PC-3 (cell line): ENCODE results near the gene APBA2. TPM values are rescaled to one million over a fixed set of nuclear protein-coding genes. Genes with fewer than 3 reads are reported as not detected.

Experiments
- ATAC-seq: fragments of 200-7000 bp; cut with Tn5 transposase; 2 replicates; pipeline ENCODE4 v1.9.1; 2020; ENCODE audit warnings: mild to moderate bottlenecking, moderate library complexity
- BruUV-seq: library from RNA; stranded (reverse); fragments of 400-500 nt; replicated peaks from 2 replicates; lab custom pipeline; 2021; lab: Mats Ljungman, UMichigan
- CTCF ChIA-PET: fragments of 300-600 bp; sonication (Branson Sonifier 250); formaldehyde crosslinking; loops from one replicate; lab custom pipeline; 2022; ENCODE audit warnings: antibody characterized with exemption; lab: Charles Lee
- POLR2A ChIA-PET: fragments of 300-600 bp; sonication (Branson Sonifier 250); formaldehyde crosslinking; loops from one replicate; lab custom pipeline; 2022; ENCODE audit warnings: antibody characterized with exemption; ENCODE audit not compliant: unreplicated experiment; lab: Charles Lee
- DNase-seq: peaks from one replicate; pipeline ENCODE4 v3.0.0-alpha.2; 2015
- H2AFZ ChIP-seq: fragments of 300-600 bp; sonication (generic); 2 replicates; pipeline ENCODE4 v1.6.0; 2016; ENCODE audit warnings: antibody characterized with exemption, low read length
- H3F3A ChIP-seq: fragments of 300-600 bp; sonication (generic); one replicate; pipeline ENCODE4 v1.6.0; 2017; ENCODE audit warnings: antibody characterized with exemption, low read length, control low read depth, mild to moderate bottlenecking; ENCODE audit not compliant: unreplicated experiment
- H3K27ac ChIP-seq: fragments of 300-600 bp; sonication (generic); 2 replicates; pipeline ENCODE4 v1.5.1; 2016; ENCODE audit warnings: mild to moderate bottlenecking, low read length
- H3K27me3 ChIP-seq: fragments of 300-600 bp; sonication (generic); 2 replicates; pipeline ENCODE4 v1.6.1; 2016; ENCODE audit warnings: low read length, mixed read lengths
- H3K36me3 ChIP-seq: fragments of 300-600 bp; sonication (generic); 2 replicates; pipeline ENCODE4 v1.6.1; 2016; ENCODE audit warnings: low read depth, mixed run types, low read length, mixed read lengths
- H3K4me1 ChIP-seq: fragments of 300-600 bp; sonication (generic); 2 replicates; pipeline ENCODE4 v1.5.1; 2016; ENCODE audit warnings: low read length; ENCODE audit not compliant: insufficient read depth
- H3K4me2 ChIP-seq: fragments of 300-600 bp; sonication (generic); 2 replicates; pipeline ENCODE4 v1.6.0; 2016; ENCODE audit warnings: low read length
- H3K4me3 ChIP-seq: fragments of 300-600 bp; sonication (generic); 2 replicates; pipeline ENCODE4 v1.5.1; 2016; ENCODE audit warnings: mild to moderate bottlenecking, low read length, mixed read lengths
- H3K79me2 ChIP-seq: fragments of 300-600 bp; sonication (generic); 2 replicates; pipeline ENCODE4 v1.6.1; 2017; ENCODE audit warnings: low read length, mixed read lengths
- H3K9ac ChIP-seq: fragments of 300-600 bp; sonication (generic); 2 replicates; pipeline ENCODE4 v1.6.0; 2016; ENCODE audit warnings: mild to moderate bottlenecking, low read length
- H3K9me2 ChIP-seq: fragments of 300-600 bp; sonication (generic); replicated peaks from 2 replicates; pipeline ENCODE4 v1.6.1; 2016; ENCODE audit warnings: mixed run types, low read length, mixed read lengths
- H3K9me3 ChIP-seq: fragments of 300-600 bp; sonication (generic); 2 replicates; pipeline ENCODE4 v1.6.1; 2016; ENCODE audit warnings: low read length, mixed read lengths
- H4K20me1 ChIP-seq: fragments of 300-600 bp; sonication (generic); 2 replicates; pipeline ENCODE4 v1.6.1; 2016; ENCODE audit warnings: low read length, mixed read lengths
- CTCF ChIP-seq: fragments of 300-600 bp; sonication (generic); conservative IDR thresholded peaks from 2 replicates; pipeline ENCODE4 v1.5.1; 2017; ENCODE audit warnings: antibody characterized with exemption, low read depth, mild to moderate bottlenecking, low read length
- EZH2 ChIP-seq: fragments of 300-600 bp; sonication (generic); IDR thresholded peaks from one replicate; pipeline ENCODE4 v1.6.1; 2017; ENCODE audit warnings: antibody characterized with exemption, mild to moderate bottlenecking, low read length; ENCODE audit not compliant: unreplicated experiment
- EZH2phosphoT487 ChIP-seq: fragments of 300-600 bp; sonication (generic); IDR thresholded peaks from 2 replicates; pipeline ENCODE4 v1.6.1; 2018; ENCODE audit warnings: mild to moderate bottlenecking, antibody characterized with exemption, low read length, borderline replicate concordance
- intact Hi-C: fragments of 100-400 bp; cut with micrococcal nuclease; formaldehyde crosslinking; loops from 2 replicates; pipeline ENCODE4 v1.9.0; 2023
- total RNA-seq: library from RNA; depleted of rRNA; stranded (reverse); fragments of >200 nt; gene quantifications from 2 replicates; pipeline ENCODE4 v1.2.3, GENCODE V29; 2014

APBA2 gene
- total RNA-seq, 1 experiment from 2014 or later, result 61.7 TPM

GRCh38 chr15:29103824-29104565 lies 218.2 kb downstream of the APBA2 start:
- peak; percentile 43 for DNase-seq

GRCh38 chr15:29104566-29104880 lies 218.7 kb downstream of the APBA2 start:
- CTCF ChIA-PET, result no interaction called here
- no peaks in the 10 kb centered on the region for H3K4me1 ChIP-seq

More at GRCh38 chr15:29103824-29104565, 218.2 kb downstream of the APBA2 start:
- no peak overlapping the region for H3K9ac ChIP-seq
- POLR2A ChIA-PET, result no interaction called here
- intact Hi-C loops, result no loop called here
- H3K4me1 ChIP-seq, result no peaks in the 10 kb centered on the region
- no peak overlapping the region for H3K4me3 ChIP-seq
- no peaks in the 10 kb centered on the region for H3K9me2 ChIP-seq
- no peaks in the 10 kb centered on the region for H3F3A ChIP-seq
- H3K79me2 ChIP-seq, result no peaks in the 10 kb centered on the region
- no TSS peak for BruUV-seq
- ATAC-seq, result peak; percentile 78
- no peaks in the 10 kb centered on the region for H3K36me3 ChIP-seq
- H3K4me2 ChIP-seq, result no peak overlapping the region
- H4K20me1 ChIP-seq, result no peaks in the 10 kb centered on the region
- H3K27me3 ChIP-seq, result no peaks in the 10 kb centered on the region
- H3K27ac ChIP-seq, result no peak overlapping the region
- CTCF ChIA-PET, result interaction anchor here (0.6 kb wide), 2 partner anchors 637 to 971 kb away, joined by 7 to 11 read pairs; no protein-coding TSS in a partner anchor
- no peak overlapping the region for H2AFZ ChIP-seq
- H3K9me3 ChIP-seq, result no peaks in the 10 kb centered on the region
- TF ChIP-seq EZH2 (no peak), EZH2phosphoT487 (no peak), CTCF (peak; percentile 59)

More at GRCh38 chr15:29104566-29104880, 218.7 kb downstream of the APBA2 start:
- Histone ChIP-seq H3K4me2 (no peak overlapping the region), H3K27me3 (no peaks in the 10 kb centered on the region), H3K9me2 (no peaks in the 10 kb centered on the region), H3K27ac (no peak overlapping the region), H3K79me2 (no peaks in the 10 kb centered on the region), H4K20me1 (no peaks in the 10 kb centered on the region), H3K36me3 (no peaks in the 10 kb centered on the region), H3F3A (no peaks in the 10 kb centered on the region), H3K4me3 (no peak overlapping the region), H3K9me3 (no peaks in the 10 kb centered on the region), H2AFZ (no peak overlapping the region), H3K9ac (no peak overlapping the region)
- POLR2A ChIA-PET, result no interaction called here
- no peak for DNase-seq
- no TSS peak for BruUV-seq
- no peak for TF ChIP-seq EZH2
- TF ChIP-seq CTCF, result no peak
- TF ChIP-seq EZH2phosphoT487, result no peak
- ATAC-seq, result no peak
- intact Hi-C loops, result no loop called here
